Measurements from ENCODE around the gene CDK9. TPM values are rescaled to one million over a fixed set of nuclear protein-coding genes. Genes with fewer than 3 reads are reported as not detected.
A peak's percentile ranks its signal among the peaks of the same experiment; 100 is the strongest.

Gene CDK9
- total and polyA plus RNA-seq, 7 donors = 26.5 to 46.1 (median 39.3) TPM

DNA sequence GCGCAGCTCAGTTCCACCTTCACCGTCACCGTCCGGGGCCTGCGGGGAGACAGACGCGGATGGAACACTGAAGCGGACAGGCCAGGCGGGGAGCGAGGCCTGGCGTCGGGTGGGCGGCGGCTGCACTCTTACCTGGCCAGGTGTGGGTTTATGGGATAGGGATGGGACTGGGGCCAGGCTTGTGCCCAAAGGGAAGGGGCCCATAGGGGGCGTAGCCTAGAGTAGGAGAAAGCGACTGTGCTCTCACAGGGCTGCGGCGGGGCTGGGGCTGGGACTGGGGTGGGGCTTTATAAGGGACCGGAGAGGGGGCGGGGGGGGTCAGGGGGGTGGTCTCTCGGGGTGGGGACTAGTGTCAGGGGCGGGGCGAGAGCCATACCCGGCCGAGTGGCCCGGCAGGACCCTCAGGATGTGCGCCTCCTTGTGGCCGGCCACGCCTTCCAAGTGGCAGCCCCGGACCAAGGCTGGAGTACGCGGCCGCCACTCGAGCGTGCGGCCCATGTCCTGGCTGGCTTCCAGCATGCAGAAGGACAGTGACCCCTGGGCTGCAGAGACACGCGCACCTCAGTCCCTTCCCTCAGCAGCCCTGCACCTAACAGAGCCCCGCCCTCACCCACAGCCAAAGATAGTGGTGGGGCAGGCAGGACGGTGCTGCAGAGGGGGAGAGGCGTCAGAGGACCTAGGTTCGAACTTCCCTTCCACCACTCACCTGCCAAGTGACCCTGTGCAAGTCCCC lies 39.7 kb downstream of the CDK9 start:
- Histone ChIP-seq H3K4me1 (peaks cover 38% of the 10 kb centered on the region), H3K27me3 (ENCODE audit: insufficient read depth in 3 of 3, low read length in 2 of 3) (no peaks in the 10 kb centered on the region), H3K27ac (no peak overlapping the region), H3K4me3 (no peak overlapping the region), H3K9me3 (no peaks in the 10 kb centered on the region), H3K36me3 (ENCODE audit: insufficient read depth in 1 of 2, low read depth in 1 of 2) (peaks cover 0 to 48% of the 10 kb centered on the region in 2 donors)
- ATAC-seq (peak; percentile 31 to 56 (median 40)), DNase-seq (peak in 1 of 2 donors; percentile 83)
- TF ChIP-seq CTCF (IDR thresholded peaks at IDR 0.05) = peak; percentile 39
- WGBS, 3 donors = 46 to 60% (median 48%) methylated on average over 25 to 42 of the region's 42 CpGs
- intact Hi-C loops (cut with DNase I) = loop anchor here in 1 of 2 donors (5.0 kb wide), 1 partner anchor 962 kb away; the partner anchor contains the start of gene TBC1D13

- H3K4me3 ChIP-seq = no peak overlapping the region
- 38 to 54% (median 39%) methylated on average over 7 of the region's 7 CpGs for WGBS, 3 donors
- DNase-seq (no peak), ATAC-seq (peak in 1 of 4 donors; percentile 2)
- no peaks in the 10 kb centered on the region for H3K9me3 ChIP-seq
- intact Hi-C loops (cut with DNase I) = loop anchor here in 1 of 2 donors (5.0 kb wide), 1 partner anchor 961 kb away; the partner anchor contains the start of gene TBC1D13
- peaks cover 38% of the 10 kb centered on the region for H3K4me1 ChIP-seq
- no peak for TF ChIP-seq CTCF (IDR thresholded peaks at IDR 0.05)
- no peak overlapping the region for H3K27ac ChIP-seq
- H3K27me3 ChIP-seq (ENCODE audit: insufficient read depth in 3 of 3, low read length in 2 of 3) = no peaks in the 10 kb centered on the region
- peaks cover 0 to 39% of the 10 kb centered on the region in 2 donors for H3K36me3 ChIP-seq (ENCODE audit: insufficient read depth in 1 of 2, low read depth in 1 of 2)
These were observed 40.5 kb downstream of the CDK9 start for GRCh38 chr9:127826253-127826913.

GRCh38 chr9:127828262-127829031 lies 42.6 kb downstream of the CDK9 start:
- Histone ChIP-seq H3K27me3 (ENCODE audit: insufficient read depth in 3 of 3, low read length in 2 of 3) (no peaks in the 10 kb centered on the region), H3K36me3 (ENCODE audit: insufficient read depth in 1 of 2, low read depth in 1 of 2) (peaks cover 0 to 35% of the 10 kb centered on the region in 2 donors), H3K4me3 (peak overlapping the region; percentile 59), H3K27ac (peak overlapping the region; percentile 76), H3K4me1 (peaks cover 38% of the 10 kb centered on the region), H3K9me3 (no peaks in the 10 kb centered on the region)
- peak; percentile 91 to 94 for DNase-seq
- WGBS, 3 donors = 3 to 11% (median 5%) methylated on average over 28 to 34 of the region's 34 CpGs
- ATAC-seq = peak; percentile 70 to 85 (median 80)
- TF ChIP-seq CTCF (IDR thresholded peaks at IDR 0.05) = peak; percentile 16
- intact Hi-C loops (cut with DNase I) = loop anchor here in 1 of 2 donors (5.0 kb wide), 1 partner anchor 959 kb away; the partner anchor contains the start of gene TBC1D13

- DNase-seq = no peak
- Histone ChIP-seq H3K36me3 (ENCODE audit: insufficient read depth in 1 of 2, low read depth in 1 of 2) (peaks cover 0 to 26% of the 10 kb centered on the region in 2 donors), H3K4me3 (peak overlapping the region; percentile 59), H3K27ac (peak overlapping the region; percentile 76), H3K4me1 (peaks cover 38% of the 10 kb centered on the region), H3K9me3 (no peaks in the 10 kb centered on the region), H3K27me3 (ENCODE audit: insufficient read depth in 3 of 3, low read length in 2 of 3) (no peaks in the 10 kb centered on the region)
- TF ChIP-seq CTCF (IDR thresholded peaks at IDR 0.05) = no peak
- WGBS, 3 donors = 70 to 79% (median 76%) methylated on average over 6 of the region's 6 CpGs
- intact Hi-C loops (cut with DNase I) = loop anchor here in 1 of 2 donors (5.0 kb wide), 1 partner anchor 958 kb away; the partner anchor contains the start of gene TBC1D13
- ATAC-seq = no peak
These were observed 43.5 kb downstream of the CDK9 start for GRCh38 chr9:127829205-127829906.

Measured in psoas muscle (tissue), 8 donors.